ENCODE results near the gene CFAP57. TPM values are rescaled to one million over a fixed set of nuclear protein-coding genes. Genes with fewer than 3 reads are reported as not detected.

CFAP57 gene
- total and polyA plus RNA-seq, 2 of the 8 experiments (the other 6 are each of a cell fraction or from before 2014, with no cell fraction given), result 0.20 to 0.80 TPM

- TF ChIP-seq CREB1 (IDR thresholded peaks at IDR 0.05), result no peak
- TF ChIP-seq NANOG (IDR thresholded peaks at IDR 0.05; ENCODE audit: insufficient read depth, low read depth, low read length, poor library complexity, severe bottlenecking), result no peak
These were observed 27.9 kb upstream of the CFAP57 start (continued) for GRCh38 chr1:43144237-43144636.

Measured in H1 (cell line).